HG03060 (cell line): Measurements from ENCODE around the gene RPRD1A.
A peak's percentile ranks its signal among the peaks of the same experiment; 100 is the strongest.
"Not testable (repeated sequence)": the region's sequence is repeated elsewhere in the genome, so short reads cannot be mapped to it uniquely, and the experiment has no call there.

ENCODE experiments used
- ATAC-seq: cut with Tn5 transposase; IDR thresholded peaks from one replicate; pipeline ENCODE4 v1.9.1; 2021; ENCODE audit warnings: low read depth, moderate number of reproducible peaks; ENCODE audit not compliant: unreplicated experiment

RPRD1A gene

GRCh38 chr18:35974181-35974580, 93.2 kb downstream of the RPRD1A start:
- ATAC-seq = no peak

GRCh38 chr18:35973650-35974049, 93.7 kb downstream of the RPRD1A start:
- no peak for ATAC-seq

- peak; percentile 70 for ATAC-seq
Measured at GRCh38 chr18:35972197-35973000, 95.0 kb downstream of the RPRD1A start, which contains the start of gene RMP24. TSS of gene RMP24 (plus strand) at chr18:35972679.

- ATAC-seq = no peak
Measured at GRCh38 chr18:35971661-35972196, 95.6 kb downstream of the RPRD1A start.

GRCh38 chr18:35969676-35970075, 97.7 kb downstream of the RPRD1A start:
- no peak for ATAC-seq

- no peak for ATAC-seq
Measured at GRCh38 chr18:35968278-35968880, 99.0 kb downstream of the RPRD1A start.

GRCh38 chr18:35967866-35968265, 99.5 kb downstream of the RPRD1A start:
- not testable (repeated sequence) for ATAC-seq

GRCh38 chr18:35964319-35964718, 103.0 kb downstream of the RPRD1A start:
- no peak for ATAC-seq

- ATAC-seq = no peak
Measured at GRCh38 chr18:35962320-35962719, 105.0 kb downstream of the RPRD1A start.

GRCh38 chr18:35956226-35956625, 111.1 kb downstream of the RPRD1A start:
- ATAC-seq = no peak

- ATAC-seq = no peak
Measured at GRCh38 chr18:35953688-35954087, 113.7 kb downstream of the RPRD1A start.

- ATAC-seq = no peak
Measured at GRCh38 chr18:35950628-35950982, 116.8 kb downstream of the RPRD1A start.

GRCh38 chr18:35949903-35950627, 117.3 kb downstream of the RPRD1A start:
- ATAC-seq = no peak

GRCh38 chr18:35949090-35949489, 118.3 kb downstream of the RPRD1A start:
- no peak for ATAC-seq

- ATAC-seq = no peak
Measured at GRCh38 chr18:35948080-35948479, 119.3 kb downstream of the RPRD1A start.

- ATAC-seq = no peak
Measured at GRCh38 chr18:35942661-35943060, 124.7 kb downstream of the RPRD1A start.

- no peak for ATAC-seq
Measured at GRCh38 chr18:35942133-35942532, 125.2 kb downstream of the RPRD1A start.

GRCh38 chr18:35941299-35941698, 126.1 kb downstream of the RPRD1A start:
- no peak for ATAC-seq
